K562 (cell line): Measurements from ENCODE around the gene GNG7. TPM values are rescaled to one million over a fixed set of nuclear protein-coding genes. Genes with fewer than 3 reads are reported as not detected.

ENCODE experiments used
- ATAC-seq: fragments of 200-7000 bp; cut with Tn5 transposase; 3 replicates; pipeline ENCODE4 v1.9.1; 2020; ENCODE audit warnings: moderate library complexity
- BruUV-seq: library from RNA; stranded (reverse); fragments of 400-500 nt; replicated peaks from 2 replicates; lab custom pipeline; 2021; lab: Mats Ljungman, UMichigan
- CTCF ChIA-PET: fragments of 300-600 bp; formaldehyde crosslinking; extraction: SDS; loops from one replicate; lab custom pipeline; 2021; ENCODE audit warnings: low intra/inter-chr PET ratio; lab: Yijun Ruan, JAX
- POLR2A ChIA-PET: fragments of 300-600, 350-650 bp; sonication (Branson Sonifier 250); formaldehyde crosslinking; extraction: SDS; loops from one replicate; lab custom pipeline; 2021; ENCODE audit warnings: antibody characterized with exemption, inconsistent platforms; lab: Yijun Ruan, JAX
- DNase-seq, 4 experiments: peaks; one replicate each; pipeline versions ENCODE4 v3.0.0 to v3.0.0-alpha.2; 2011 to 2018; ENCODE audit warnings: low spot score in 3 of 4, mixed read lengths in 3 of 4; ENCODE audit errors: extremely low read depth in 1 of 4
- FAIRE-seq: peaks from 2 replicates; lab custom pipeline; 2011; peaks lifted over from hg19 to GRCh38; lab: Jason Lieb, UNC
- H2AFZ ChIP-seq: 2 replicates; pipeline ENCODE4 v1.6.0; 2011; ENCODE audit warnings: low read depth, low read length, control low read depth, inconsistent platforms
- H3K27ac ChIP-seq: fragments of 200-600 bp; 3 replicates; pipeline ENCODE4 v1.8.0; 2011; ENCODE audit warnings: low read depth, mild to moderate bottlenecking, control low read depth, inconsistent platforms, low read length, moderate library complexity, mixed read lengths; ENCODE audit errors: extremely low read depth
- H3K27me3 ChIP-seq, 2 experiments: fragments of 300-600 bp in 1 of 2; 2 replicates in 1 of 2; 3 replicates in 1 of 2; pipeline versions ENCODE4 v1.6.0 to v1.8.0; 2011; ENCODE audit warnings: inconsistent platforms in 2 of 2, low read length in 2 of 2, mild to moderate bottlenecking in 1 of 2, mixed read lengths in 1 of 2, moderate library complexity in 1 of 2; ENCODE audit not compliant: control insufficient read depth in 2 of 2, insufficient read depth in 2 of 2
- H3K36me3 ChIP-seq: fragments of 300-600 bp; 3 replicates; pipeline ENCODE4 v1.8.0; 2011; ENCODE audit warnings: mild to moderate bottlenecking, low read length, inconsistent platforms; ENCODE audit not compliant: control insufficient read depth, insufficient read depth
- H3K4me1 ChIP-seq, 2 experiments: fragments of 200-600 bp in 1 of 2; replicated peaks in 1 of 2; 2 replicates in 1 of 2; 3 replicates in 1 of 2; pipeline versions ENCODE4 v1.5.1 to v1.8.0; 2011; ENCODE audit warnings: inconsistent platforms in 2 of 2, low read length in 2 of 2, mild to moderate bottlenecking in 1 of 2, mixed read lengths in 1 of 2, moderate library complexity in 1 of 2; ENCODE audit not compliant: control insufficient read depth in 2 of 2, insufficient read depth in 2 of 2
- H3K4me2 ChIP-seq: 2 replicates; pipeline ENCODE4 v1.6.1; 2011; ENCODE audit warnings: low read length, control low read depth, inconsistent platforms, mixed read lengths; ENCODE audit not compliant: insufficient read depth
- H3K4me3 ChIP-seq: fragments of 200-600 bp; sonication (generic), shearing (Covaris generic); 2 replicates; pipeline ENCODE4 v1.5.1; 2016; ENCODE audit warnings: control low read depth, inconsistent platforms
- H3K79me2 ChIP-seq: fragments of 200-600 bp; 3 replicates; pipeline ENCODE4 v1.8.0; 2011; ENCODE audit warnings: low read length, inconsistent platforms; ENCODE audit not compliant: control insufficient read depth, insufficient read depth
- H3K9ac ChIP-seq, 2 experiments: 2 replicates each; pipeline versions ENCODE4 v1.6.0 to v1.6.1; 2011; ENCODE audit warnings: low read depth in 2 of 2, low read length in 2 of 2, control low read depth in 1 of 2, inconsistent platforms in 1 of 2, mild to moderate bottlenecking in 1 of 2, mixed read lengths in 1 of 2; ENCODE audit not compliant: insufficient read depth in 1 of 2
- H3K9me1 ChIP-seq: one replicate; pipeline ENCODE4 v1.6.0; 2011; ENCODE audit warnings: inconsistent platforms, mild to moderate bottlenecking, low read length, moderate library complexity; ENCODE audit not compliant: control insufficient read depth, insufficient read depth
- H3K9me3 ChIP-seq: replicated peaks from 2 replicates; pipeline ENCODE4 v1.5.1; 2011; ENCODE audit warnings: low read depth, low read length, inconsistent platforms; ENCODE audit not compliant: control insufficient read depth, insufficient read depth
- H4K20me1 ChIP-seq: replicated peaks from 2 replicates; pipeline ENCODE4 v1.6.1; 2011; ENCODE audit warnings: low read length, inconsistent platforms, mixed read lengths; ENCODE audit not compliant: control insufficient read depth, insufficient read depth
- ATF3 ChIP-seq, 2 experiments: fragments of 450-650 bp in 1 of 2; sonication (generic) in 1 of 2; formaldehyde crosslinking in 1 of 2; IDR thresholded peaks in 1 of 2; conservative IDR thresholded peaks in 1 of 2; 2 replicates each; pipeline versions ENCODE4 v1.6.1 to v1.8.1; 2016 to 2023; ENCODE audit warnings: mild to moderate bottlenecking in 2 of 2, moderate library complexity in 2 of 2, inconsistent platforms in 1 of 2, missing genetic modification reagents in 1 of 2
- FOSL1 ChIP-seq: fragments of 200-800 bp; sonication (Bioruptor generic); conservative IDR thresholded peaks from 2 replicates; pipeline ENCODE4 v1.6.1; 2016; ENCODE audit warnings: missing genetic modification characterization, missing compliant biosample characterization
- HBP1 ChIP-seq: fragments of 450-650 bp; formaldehyde crosslinking; IDR thresholded peaks from 2 replicates; pipeline ENCODE4 v1.4.0; 2022; ENCODE audit warnings: missing genetic modification characterization
- IFI16 ChIP-seq: fragments of 250-450 bp; sonication (Bioruptor Pico); IDR thresholded peaks from 2 replicates; pipeline ENCODE4 v2.1.2; 2022; ENCODE audit warnings: mild to moderate bottlenecking, inconsistent platforms
- NR2F6 ChIP-seq: fragments of 450-650 bp; formaldehyde crosslinking; IDR thresholded peaks from 2 replicates; pipeline ENCODE4 v1.4.0; 2020; ENCODE audit warnings: mild to moderate bottlenecking
- RBM25 ChIP-seq: fragments of 200-400 bp; formaldehyde crosslinking; IDR thresholded peaks from 2 replicates; pipeline ENCODE4 v1.6.1; 2018; ENCODE audit warnings: low read length, low read depth, moderate library complexity; ENCODE audit not compliant: severe bottlenecking
- YBX1 ChIP-seq: fragments of 450-650 bp; IDR thresholded peaks from 2 replicates; pipeline ENCODE4 v1.7.1; 2016; ENCODE audit warnings: mild to moderate bottlenecking
- ZFP30 ChIP-seq: fragments of 250-450 bp; sonication (Bioruptor Pico); IDR thresholded peaks from 2 replicates; pipeline ENCODE4 v1.8.0; 2022; ENCODE audit warnings: moderate library complexity, mild to moderate bottlenecking, inconsistent platforms, borderline replicate concordance
- ZNF121 ChIP-seq: sonication (generic); formaldehyde crosslinking; conservative IDR thresholded peaks from 2 replicates; pipeline ENCODE4 v1.8.0; 2022; ENCODE audit warnings: missing genetic modification reagents
- ZNF212 ChIP-seq: fragments of 450-650 bp; formaldehyde crosslinking; IDR thresholded peaks from 2 replicates; pipeline ENCODE4 v1.4.0; 2020; ENCODE audit warnings: mild to moderate bottlenecking
- ZSCAN32 ChIP-seq: fragments of 450-650 bp; formaldehyde crosslinking; IDR thresholded peaks from 2 replicates; pipeline ENCODE4 v1.4.0; 2020; ENCODE audit warnings: mild to moderate bottlenecking, moderate library complexity
- WGBS: fragments of 100-300 bp; shearing (Covaris generic); methylation state at CpG from one replicate; pipeline ENCODE4 v1.1.6; 2016; ENCODE audit warnings: low coverage, mixed read lengths; ENCODE audit not compliant: insufficient coverage; ENCODE audit errors: missing lambda C conversion rate; 5-methylcytosine and 5-hydroxymethylcytosine counted together
- in situ Hi-C: fragments of 300-500 bp; cut with MboI; formaldehyde crosslinking; loops from 4 replicates; pipeline ENCODE4 v1.15.0; 2018; ENCODE audit warnings: inconsistent platforms, mixed read lengths
- intact Hi-C: fragments of 100-400 bp; cut with micrococcal nuclease; formaldehyde crosslinking; loops from 2 replicates; pipeline ENCODE4 v1.14.2; 2022
- polyA plus RNA-seq, 8 experiments: library from polyadenylated mRNA; depleted of rRNA in 4 of 8; stranded (reverse) in 5 of 8; unstranded in 3 of 8; fragments of >200 nt; fragmentation: Nextera tagmentation in 2 of 8; fragmentation: Illumina TruSeq in 1 of 8; extraction: Ambion mirVana in 2 of 8; extraction: Trizol in 1 of 8; gene quantifications; 2 replicates each; pipeline versions ENCODE4 v1.2.1 to v1.2.3, GENCODE V29; 2011 to 2014; ENCODE audit warnings: inconsistent platforms in 1 of 8, missing spikeins in 1 of 8
- total RNA-seq, 7 experiments: library from RNA; depleted of rRNA in 6 of 7; stranded (reverse); fragments of >200 nt in 6 of 7; fragmentation: Illumina TruSeq in 2 of 7; extraction: Trizol in 2 of 7; gene quantifications; 2 replicates each; pipeline versions ENCODE4 v1.2.1 to v1.2.3, GENCODE V29; 2011 to 2021; ENCODE audit warnings: low replicate concordance in 1 of 7

GNG7 gene
- total and polyA plus RNA-seq, 9 of the 15 experiments (the other 6 are each of a cell fraction or from before 2014, with no cell fraction given) = 0.01 to 0.20 (median 0.06) TPM; not detected in 1

- intact Hi-C loops = no loop called here
- Histone ChIP-seq H3K36me3 (no peaks in the 10 kb centered on the region), H3K9me1 (no peaks in the 10 kb centered on the region), H3K27me3 (no peaks in the 10 kb centered on the region), H3K79me2 (no peaks in the 10 kb centered on the region), H3K27ac (no peak overlapping the region), H3K9ac (no peak overlapping the region; a peak in 1 of 4 replicates), H3K4me3 (no peak overlapping the region), H3K4me2 (no peak overlapping the region)
- ChIA-PET CTCF (no interaction called here), POLR2A (interaction anchor here (1.9 kb wide), 1 partner anchor 64 kb away, joined by 11 read pairs; the partner anchor contains the start of gene GADD45B)
- WGBS = 46% methylated on average over 6 of the region's 12 CpGs
- no TSS peak for BruUV-seq
- DNase-seq = no peak
- TF ChIP-seq HBP1 (CRISPR knock-in tag) (no peak), ZNF121 (CRISPR knock-in tag) (peak; percentile 93)
- TF ChIP-seq, all 486 proteins: peak for 1
- no peaks in the 10 kb centered on the region for H4K20me1 ChIP-seq
- in situ Hi-C loops = no loop called here
- no peak overlapping the region for H2AFZ ChIP-seq
- ATAC-seq (no peak), FAIRE-seq (no peak)
- H3K4me1 ChIP-seq = peaks cover 4 to 19% of the 10 kb centered on the region in 2 experiments; a peak in 4 of 5 replicates
- no peaks in the 10 kb centered on the region for H3K9me3 ChIP-seq
Observed at GRCh38 chr19:2540251-2540645, 162.2 kb downstream of the GNG7 start.

- H3K9me3 ChIP-seq = no peaks in the 10 kb centered on the region
- CTCF ChIA-PET = no interaction called here
- H3K4me1 ChIP-seq = peaks cover 8 to 9% of the 10 kb centered on the region in 2 experiments; a peak in 4 of 5 replicates
- intact Hi-C loops (no loop called here), in situ Hi-C loops (no loop called here)
- 43% methylated on average over 9 of the region's 10 CpGs for WGBS
- ATAC-seq (no peak), DNase-seq (no peak)
- H3K4me3 ChIP-seq = no peak overlapping the region
- no peaks in the 10 kb centered on the region for H3K36me3 ChIP-seq
- H3K9ac ChIP-seq = no peak overlapping the region
- no peak overlapping the region for H3K27ac ChIP-seq
- no peak overlapping the region for H2AFZ ChIP-seq
- H3K9me1 ChIP-seq = no peaks in the 10 kb centered on the region
- H4K20me1 ChIP-seq = no peaks in the 10 kb centered on the region
- POLR2A ChIA-PET = interaction anchor here (1.9 kb wide), 1 partner anchor 62 kb away, joined by 7 read pairs; the partner anchor contains the start of gene GADD45B
- no TSS peak for BruUV-seq
- H3K79me2 ChIP-seq = no peaks in the 10 kb centered on the region
- TF ChIP-seq YBX1 = no peak
- peak; percentile 94 for TF ChIP-seq ZNF121 (CRISPR knock-in tag)
- peak; percentile 42 for TF ChIP-seq ATF3 (IDR thresholded peaks at IDR 0.05)
- TF ChIP-seq ATF3 (CRISPR knock-in tag; conservative IDR thresholded peaks at IDR 0.05) = no peak
- no peak for TF ChIP-seq IFI16
- no peak for TF ChIP-seq ZNF212 (CRISPR knock-in tag)
- no peak for TF ChIP-seq ZFP30 (CRISPR knock-in tag)
- TF ChIP-seq NR2F6 (CRISPR knock-in tag) = no peak
- no peak for TF ChIP-seq ZSCAN32 (CRISPR knock-in tag)
- TF ChIP-seq RBM25 = peak; percentile 40
- peak; percentile 39; the same call in 1 of the 2 replicates for TF ChIP-seq FOSL1
- TF ChIP-seq, all 486 proteins: peak for 4
- FAIRE-seq = no peak
- Histone ChIP-seq H3K4me2 (no peak overlapping the region), H3K27me3 (no peaks in the 10 kb centered on the region; a peak in 1 of 5 replicates)
Observed at GRCh38 chr19:2538096-2538757, 164.3 kb downstream of the GNG7 start.
